GM19328 (cell line): Measurements from ENCODE around the gene MBD4.

Experiments used
- ATAC-seq: cut with Tn5 transposase; IDR thresholded peaks from one replicate; pipeline ENCODE4 v1.9.1; 2021; ENCODE audit warnings: mild to moderate bottlenecking, moderate library complexity; ENCODE audit not compliant: unreplicated experiment

MBD4 gene

DNA sequence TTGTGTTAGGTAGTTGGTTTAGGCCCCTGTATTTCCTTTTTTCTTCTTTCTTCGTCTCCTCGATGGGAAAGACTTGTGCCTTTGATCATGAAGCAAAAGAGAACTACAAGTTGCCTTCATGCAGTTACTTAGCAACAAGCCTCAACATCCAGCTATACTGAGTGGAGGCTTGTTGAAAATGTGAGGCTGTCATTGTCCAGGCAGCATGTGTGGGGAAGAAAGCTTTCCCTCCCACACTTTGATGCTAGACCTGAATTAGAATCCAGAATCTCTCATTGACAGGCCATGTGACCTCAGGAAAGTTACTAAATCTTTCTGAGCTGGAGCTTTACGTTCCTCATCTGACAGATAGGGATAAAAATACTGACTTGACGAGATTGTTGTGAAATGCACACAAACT lies 24.0 kb upstream of the MBD4 start:
- no peak for ATAC-seq

DNA sequence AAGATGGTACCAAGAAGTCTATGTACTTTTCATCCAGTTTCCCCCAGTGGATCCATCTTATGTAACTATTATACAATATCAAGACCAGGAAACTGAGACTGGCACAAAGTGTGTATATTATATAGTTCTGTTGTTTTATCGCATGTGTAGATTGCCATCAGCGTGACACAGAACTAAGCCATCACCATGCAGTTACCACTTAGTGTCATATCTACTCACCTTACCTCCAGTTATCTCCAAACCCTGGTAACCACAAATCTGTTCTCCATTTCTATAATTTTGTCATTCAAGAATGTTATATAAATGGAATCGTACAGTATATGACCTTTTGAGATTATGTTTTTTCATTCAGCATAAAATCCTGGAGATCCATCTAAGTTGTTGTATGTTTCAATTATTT lies 23.3 kb upstream of the MBD4 start:
- no peak for ATAC-seq

DNA sequence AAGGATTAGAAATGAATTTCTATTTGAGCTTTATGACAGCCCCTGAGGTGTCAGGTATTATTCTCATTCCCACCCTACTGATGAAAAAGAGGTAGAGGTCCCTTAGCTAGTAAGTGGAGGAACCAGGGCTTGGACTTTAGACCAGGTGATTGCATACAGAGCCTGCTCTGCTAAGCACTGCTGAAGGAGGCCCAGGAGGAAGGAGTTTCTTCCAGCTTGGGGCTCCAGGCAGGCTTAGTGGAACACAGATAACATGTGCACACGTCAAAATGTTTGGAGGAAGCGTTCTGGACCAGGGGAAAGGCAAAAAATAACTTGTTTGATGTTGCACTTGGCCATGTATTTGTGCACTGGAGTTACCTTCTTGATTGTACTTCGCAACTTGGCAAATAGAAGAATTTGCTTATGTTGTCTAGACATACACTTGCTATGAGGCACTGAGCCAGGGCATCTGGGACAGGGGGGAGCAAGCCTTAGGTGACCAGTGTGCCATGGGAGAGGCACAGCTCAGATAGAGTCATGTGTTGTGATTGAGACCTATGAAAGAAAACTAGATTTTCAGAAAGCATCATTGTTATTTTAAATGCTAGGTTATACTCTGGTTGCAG lies 22.7 kb upstream of the MBD4 start:
- ATAC-seq, result no peak

DNA sequence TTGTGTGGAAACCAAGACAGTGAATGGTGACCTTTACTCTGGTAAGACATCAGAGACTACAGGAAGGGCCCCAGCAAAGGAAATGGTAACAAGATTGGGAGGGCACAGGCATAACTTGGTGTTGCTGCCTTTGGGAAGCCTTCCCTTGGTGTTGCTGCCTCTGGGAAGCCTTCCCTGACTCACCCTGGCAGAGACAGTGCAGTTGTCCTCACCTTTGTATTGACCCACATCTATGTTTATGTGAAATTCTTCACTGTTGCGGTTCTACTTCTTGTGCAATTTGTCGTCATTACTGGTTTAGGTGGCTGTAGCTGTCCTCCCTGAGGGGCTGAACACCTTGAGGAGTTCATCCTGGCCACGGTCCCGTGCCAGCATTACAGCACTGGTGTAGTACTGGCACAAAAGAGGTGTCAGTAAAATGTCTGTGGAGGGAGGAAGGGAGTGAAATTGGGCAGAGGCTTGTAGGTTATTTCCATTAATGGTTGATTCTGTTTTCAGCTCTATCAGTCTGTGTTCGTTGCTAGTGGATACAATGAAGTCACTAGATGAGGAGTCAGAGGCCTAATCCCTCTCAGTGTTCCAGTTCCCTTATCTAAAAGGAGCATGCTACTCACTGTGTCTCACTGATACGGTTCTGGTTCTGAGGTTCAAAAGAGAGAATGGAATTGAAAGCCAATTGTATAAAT lies 21.9 kb upstream of the MBD4 start:
- no peak for ATAC-seq

DNA sequence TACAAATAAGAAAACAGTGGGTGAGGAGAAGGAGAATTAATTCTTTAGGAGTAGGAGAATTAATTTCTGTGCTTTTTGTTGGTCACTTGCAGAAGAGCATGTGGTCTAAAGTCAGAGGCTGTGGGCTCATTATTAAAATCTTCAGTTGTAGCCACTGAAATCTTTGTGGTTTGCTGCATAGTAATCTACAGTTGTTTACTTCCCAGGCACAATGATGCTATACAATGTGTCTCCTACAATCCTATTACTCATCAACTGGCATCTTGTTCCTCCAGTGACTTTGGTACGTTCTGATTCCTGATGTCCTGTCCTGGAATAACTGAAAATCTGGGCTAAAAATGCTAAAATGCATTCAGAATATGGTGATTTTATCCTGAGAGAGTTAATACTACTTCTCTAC lies 21.3 kb upstream of the MBD4 start:
- ATAC-seq, result no peak

DNA sequence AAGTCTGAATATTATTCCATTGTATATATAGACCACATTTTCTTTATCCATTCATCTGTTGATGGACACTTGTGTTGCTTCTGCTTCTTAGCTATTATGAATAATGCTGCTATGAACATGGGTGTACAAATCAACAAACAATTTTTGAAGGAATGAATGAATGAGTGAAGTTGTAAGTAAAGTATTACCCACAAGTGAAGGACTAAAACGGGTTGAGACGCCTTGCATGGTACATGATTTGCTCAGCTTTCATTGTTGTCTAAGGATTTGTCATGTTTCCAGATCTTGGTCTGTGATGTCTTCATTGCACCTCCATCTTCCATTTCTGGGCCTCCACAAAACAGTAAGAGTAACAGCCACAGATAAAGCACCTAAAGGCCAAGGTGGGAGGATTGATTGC lies 20.8 kb upstream of the MBD4 start:
- no peak for ATAC-seq

DNA sequence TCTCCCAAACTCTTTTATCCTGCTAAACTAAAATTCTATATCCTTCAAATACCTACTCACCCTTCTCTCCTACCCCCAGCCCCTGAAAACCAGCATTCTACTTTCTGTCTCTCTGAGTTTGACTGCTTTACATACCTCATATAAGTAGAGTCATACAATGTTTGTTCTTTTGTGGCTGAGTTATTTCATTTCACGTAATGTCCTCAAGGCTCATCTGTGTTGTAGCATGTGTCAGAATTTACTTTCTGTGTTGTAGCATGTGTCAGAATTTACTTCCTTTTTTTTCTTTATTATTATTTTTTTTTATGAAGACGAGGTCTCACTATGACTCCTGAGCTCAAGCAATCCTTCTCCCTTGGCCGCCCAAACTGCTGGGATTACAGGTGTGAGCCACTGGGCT lies 20.4 kb upstream of the MBD4 start:
- no peak for ATAC-seq

DNA sequence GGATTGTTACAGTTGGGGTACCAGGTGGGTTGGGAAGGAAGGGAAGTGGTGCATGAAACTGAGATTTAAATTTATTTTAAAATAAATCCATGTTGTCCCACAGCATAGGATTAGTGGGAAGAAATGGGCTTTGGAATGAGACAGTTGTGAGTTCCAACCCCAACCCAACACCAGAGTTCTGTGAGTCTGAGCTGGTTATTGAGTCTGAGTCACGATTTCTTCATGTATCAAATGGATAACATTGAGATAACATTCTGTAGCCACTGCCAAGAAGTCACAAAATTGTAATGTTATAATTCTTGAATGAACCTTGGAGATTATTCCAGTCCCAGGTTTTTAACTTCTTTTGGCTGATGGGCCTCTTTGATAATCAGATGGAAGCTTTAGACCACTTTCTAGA lies 14.0 kb upstream of the MBD4 start:
- ATAC-seq, result no peak

DNA sequence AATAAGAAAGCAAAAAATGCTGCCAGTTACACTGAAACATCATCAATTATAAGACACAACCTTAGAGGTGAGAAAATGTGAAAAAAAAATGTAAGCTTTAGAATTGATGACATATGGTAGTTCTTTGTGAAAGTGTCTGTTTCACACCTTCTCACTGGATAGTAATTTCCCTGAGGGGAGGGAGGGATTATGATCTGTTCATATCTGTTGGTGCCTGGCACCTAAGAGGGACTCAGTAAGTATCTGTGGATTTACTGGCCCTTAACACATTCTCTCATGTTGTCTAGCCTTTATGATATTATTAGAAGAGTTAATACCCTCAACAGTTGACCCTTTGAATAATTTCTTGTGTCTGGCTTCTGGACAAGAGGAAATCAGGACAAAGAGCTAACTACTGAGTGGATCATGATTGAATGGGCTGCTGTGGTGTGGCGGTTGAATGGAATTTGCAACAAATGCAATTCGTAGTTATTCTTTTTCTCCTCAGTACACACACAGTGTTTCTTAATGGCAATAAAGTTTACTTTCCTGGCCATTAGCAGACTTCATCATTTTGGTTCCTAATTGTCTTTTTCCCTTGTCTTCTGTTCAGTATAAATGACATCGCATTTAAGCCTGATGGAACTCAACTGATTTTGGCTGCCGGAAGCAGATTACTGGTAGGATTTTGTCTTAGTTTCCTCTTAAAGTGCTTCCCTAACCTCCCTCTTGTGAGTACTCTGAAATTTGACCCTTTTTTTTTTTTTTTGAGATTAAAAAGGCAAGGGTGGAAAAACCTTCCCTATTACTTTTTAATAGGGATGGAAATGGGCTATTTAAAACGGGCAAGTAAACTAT lies 9.7 kb upstream of the MBD4 start:
- ATAC-seq, result no peak

DNA sequence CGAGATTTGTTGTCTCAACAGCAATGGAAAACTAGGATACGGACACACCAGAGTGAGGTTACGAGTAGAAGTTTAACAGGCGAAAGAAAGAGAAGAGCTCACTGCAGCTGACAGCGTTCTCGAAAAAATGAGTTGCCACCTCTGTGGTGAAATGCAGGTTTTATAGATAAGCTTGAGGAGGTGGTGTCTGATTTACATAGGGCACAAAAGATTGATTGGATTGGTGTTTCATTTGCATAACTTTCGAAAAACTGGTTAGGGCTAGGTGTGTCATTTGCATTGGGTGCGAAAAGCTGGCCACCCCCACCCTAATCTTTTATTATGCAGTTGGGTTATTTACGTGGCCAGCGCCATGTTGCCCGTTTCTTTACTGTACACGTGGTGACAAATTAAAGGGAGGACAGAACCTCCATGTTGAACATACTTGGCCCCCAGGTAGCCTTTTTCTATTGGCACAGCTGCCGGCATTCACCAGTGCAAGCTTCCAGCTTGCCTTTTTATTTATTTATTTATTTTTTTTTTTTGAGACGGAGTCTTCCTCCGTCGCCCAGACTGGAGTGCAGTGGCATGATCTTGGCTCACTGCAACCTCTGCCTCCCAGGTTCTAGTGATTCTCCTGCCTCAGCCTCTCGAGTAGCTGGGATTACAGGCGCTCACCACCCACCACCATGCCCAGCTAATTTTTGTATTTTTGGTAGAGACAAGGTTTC lies 8.6 kb upstream of the MBD4 start:
- ATAC-seq, result no peak

DNA sequence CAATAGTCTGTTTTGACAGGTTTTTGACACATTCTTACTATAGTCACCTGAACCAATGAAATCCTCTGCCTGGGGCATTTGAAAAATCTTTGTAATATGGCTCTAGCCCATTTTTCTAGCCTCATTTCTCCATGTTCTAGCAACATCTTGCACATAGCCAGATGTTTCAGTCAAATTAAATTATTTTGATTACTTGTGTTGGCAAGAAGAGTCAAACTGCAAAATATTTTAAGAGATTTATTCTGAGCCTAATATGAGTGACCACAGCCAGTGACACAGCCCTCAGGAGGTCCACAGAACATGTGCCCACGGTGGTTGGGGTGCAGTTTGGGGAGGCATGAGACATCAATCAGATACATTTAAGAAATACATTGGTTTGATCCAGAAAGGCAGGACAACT lies 7.2 kb upstream of the MBD4 start:
- ATAC-seq, result no peak

DNA sequence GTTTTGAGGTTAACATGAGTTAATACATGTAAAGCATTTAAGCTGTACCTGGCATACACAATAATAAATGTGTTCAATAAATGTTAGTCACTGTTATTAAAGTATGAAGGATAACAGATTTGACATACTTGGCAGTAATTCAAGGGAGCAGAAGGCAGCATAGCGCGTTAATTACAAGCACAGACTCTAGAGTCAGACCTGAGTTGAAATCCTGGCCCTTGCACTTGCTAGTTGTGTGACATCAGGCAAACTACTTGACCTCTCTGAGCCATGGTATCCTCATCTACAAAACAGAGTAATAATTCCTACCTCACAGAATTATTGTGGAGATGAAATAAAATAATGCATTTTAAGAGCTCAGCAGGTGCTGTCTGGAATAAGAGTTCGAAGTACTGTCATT lies 5.7 kb upstream of the MBD4 start:
- ATAC-seq, result no peak

DNA sequence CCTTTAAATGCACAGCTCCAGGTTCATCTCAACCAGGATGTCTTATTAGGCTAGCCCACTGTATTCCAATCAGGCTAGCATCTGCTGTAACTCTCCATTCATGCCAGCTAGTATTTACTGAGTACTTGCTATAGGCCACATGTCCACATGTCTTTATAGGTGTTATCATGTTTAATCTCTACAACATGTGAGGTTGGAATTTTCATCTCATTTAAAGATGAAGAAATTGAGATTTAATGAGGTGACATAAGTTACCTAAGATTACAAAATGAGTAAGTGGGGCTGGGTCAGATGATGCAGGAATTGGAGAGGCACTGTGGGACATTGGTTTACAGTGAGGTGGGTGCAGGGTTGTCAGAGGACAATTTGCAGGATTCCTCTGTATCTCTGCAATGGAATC lies 3.2 kb upstream of the MBD4 start:
- no peak for ATAC-seq

DNA sequence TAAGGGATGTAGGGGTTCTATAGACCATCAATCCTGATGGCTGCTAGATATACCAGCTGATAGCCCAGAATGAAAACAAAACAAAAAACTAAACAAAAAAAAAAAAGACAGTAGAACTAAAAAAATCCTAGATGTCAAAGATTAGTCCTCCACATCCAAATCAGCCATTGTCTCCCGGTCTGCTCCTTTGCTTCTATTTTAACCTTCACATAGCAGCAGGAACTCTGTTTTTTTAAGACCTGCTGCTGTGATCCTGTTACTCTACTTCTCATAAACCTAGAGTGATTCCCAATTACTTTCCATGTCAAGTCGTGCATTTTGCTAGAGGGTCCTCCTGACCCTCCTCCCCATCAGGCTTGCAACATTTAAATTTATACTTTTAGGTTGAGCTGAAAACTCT lies 2.7 kb upstream of the MBD4 start:
- no peak for ATAC-seq

DNA sequence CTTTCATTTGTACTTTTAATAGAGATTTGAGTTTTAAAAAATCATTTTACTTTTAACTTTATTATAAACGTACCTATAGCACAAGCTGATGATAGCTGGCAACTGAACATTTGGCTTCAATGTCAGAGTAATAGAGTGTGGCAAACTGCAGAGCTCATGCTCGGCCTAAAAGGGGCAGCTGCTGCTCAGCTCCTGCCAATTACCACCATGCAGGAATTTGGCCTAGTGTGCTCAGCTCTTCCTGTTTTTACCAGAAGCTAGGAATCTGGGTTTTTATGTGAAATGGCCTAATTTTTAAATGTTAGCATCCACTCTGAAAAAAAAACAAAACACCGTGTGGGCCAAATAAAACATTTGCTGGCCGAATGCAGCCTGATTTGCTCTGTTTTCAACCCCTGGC lies 2.0 kb upstream of the MBD4 start:
- ATAC-seq, result no peak

DNA sequence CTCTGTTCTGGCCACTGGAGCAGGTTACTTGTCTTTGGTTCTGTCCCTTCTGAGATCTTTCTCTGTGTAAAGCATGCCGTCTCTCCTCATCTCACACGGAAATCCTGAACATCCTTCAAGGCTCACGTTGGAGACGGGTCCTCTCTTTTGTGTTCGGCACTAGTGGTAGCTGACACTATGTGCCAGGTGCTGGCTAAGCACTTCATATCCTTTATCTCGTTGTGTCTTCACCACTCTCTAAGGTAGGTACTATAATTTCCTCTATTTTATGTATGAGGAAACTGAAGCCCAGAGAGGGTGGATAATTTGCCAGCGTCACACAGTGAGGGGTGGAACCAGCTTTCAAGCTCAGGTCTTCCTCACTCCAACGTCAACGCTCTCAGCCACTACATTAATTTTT lies 1.5 kb upstream of the MBD4 start:
- ATAC-seq, result no peak

DNA sequence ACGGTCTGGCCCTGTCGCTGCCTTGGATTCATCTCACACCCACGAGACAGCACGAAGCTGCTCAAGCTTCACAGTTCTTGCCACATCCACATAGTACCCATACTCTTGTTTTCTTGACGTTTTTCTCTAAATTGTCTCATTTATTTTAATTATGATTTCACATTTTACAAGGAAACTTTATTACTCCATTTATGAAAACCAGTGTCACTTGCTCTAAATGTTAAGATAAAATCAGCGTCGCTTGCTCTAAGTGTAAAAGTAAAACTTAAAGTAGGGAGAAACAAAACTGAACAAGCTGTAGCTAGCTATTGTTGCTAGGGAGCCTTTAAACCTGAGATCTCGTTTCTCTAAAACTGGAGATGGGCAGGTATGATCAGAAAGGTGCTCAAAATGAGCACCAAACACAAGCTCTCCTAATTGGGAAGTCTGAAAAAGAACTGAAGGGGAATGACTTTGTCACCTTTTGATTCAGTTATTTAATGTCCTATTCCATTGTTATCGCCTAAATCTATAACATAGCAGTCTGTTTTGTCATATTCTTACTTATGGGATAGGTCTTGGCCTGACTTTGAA lies 956 bp upstream of the MBD4 start:
- no peak for ATAC-seq

DNA sequence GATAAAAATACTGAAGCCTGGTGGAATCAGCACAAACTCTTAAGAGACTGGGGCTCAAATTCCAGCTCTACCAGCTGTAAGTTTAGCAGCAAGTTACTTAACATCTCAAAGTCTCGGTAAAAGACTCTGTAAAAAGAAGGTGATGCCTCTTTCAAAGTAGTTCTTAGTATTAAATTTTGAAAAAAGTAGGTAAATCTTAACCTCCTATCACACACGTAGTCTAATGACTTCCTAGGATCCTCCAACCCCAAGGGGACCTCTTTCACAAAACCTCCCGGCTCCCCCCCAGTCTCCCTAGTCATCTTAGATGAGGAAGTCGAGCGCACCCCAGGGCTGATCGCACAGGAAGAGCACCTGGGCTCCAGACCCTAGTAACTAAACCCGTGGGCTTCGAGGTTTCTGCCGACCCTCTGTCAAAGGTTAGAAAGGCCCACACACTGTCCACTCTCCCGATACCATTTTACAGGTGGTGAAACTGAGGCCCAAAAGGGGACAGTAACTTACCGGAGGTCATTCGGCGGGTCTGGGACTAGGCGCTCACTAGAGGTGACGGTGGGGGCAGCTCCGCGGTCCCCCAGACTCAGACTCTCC lies 427 bp downstream of the MBD4 start:
- no peak for ATAC-seq

DNA sequence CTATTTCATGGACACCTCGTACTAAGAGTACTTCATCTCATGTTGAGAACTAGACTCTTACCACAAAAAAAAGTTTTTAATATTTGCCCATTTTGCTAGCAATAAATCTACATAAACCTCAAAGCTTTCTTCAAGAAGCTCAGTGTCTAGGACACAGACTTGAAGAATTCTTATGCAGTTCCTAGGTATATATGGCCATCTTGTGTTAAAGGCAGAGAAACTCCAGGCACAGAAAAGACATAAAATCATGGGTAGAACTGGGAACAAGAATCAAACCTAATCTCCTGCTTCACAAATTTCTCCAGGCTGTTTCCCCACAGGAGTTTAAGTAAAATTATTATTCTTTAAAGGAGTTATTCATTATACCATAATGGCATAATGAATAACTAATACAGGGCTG lies 4.4 kb downstream of the MBD4 start:
- no peak for ATAC-seq

DNA sequence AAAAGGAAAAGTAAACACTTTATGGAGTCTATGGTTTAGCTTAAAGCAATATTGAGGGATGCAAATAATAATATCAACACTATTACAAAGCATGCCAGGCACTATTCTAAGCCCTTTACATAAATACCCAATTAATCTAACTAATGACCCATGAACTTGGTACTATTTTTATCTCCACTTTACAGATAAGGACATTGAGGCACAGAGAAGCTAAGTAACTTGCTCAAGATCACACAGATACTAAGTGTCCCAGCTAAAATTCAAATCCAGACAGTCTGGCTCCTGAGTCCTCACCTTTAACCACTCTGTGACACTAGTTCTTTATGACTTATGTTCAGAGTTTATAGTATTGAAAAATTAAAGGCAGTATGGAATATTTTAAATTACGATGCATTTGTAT lies 5.6 kb downstream of the MBD4 start:
- ATAC-seq, result no peak

DNA sequence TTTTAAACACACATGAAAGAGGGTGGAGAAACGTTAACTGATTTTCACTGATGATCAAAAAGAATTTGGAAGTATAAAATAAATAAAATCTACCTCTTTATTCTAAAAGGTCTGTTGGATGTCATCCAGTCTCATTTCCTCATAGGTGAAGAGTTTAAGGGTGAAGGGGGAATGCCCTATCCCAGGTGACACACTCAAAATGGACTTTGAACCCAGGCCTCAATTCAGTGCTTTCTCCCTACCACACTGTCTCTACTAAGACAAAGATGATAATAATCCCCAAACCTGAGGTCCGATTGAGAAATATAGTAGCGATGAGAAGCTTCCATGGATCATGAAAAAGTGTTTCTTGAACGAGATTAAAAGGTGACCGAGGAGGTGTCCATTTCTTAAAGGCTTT lies 6.2 kb downstream of the MBD4 start:
- ATAC-seq, result no peak
